GM12892 (cell line): ENCODE data around the gene TFF2.

ENCODE experiments used
- POLR2A ChIP-seq: IDR thresholded peaks from 2 replicates; pipeline ENCODE4 v1.6.1; 2011; ENCODE audit warnings: low read depth, low read length, control low read depth
- POLR2AphosphoS5 ChIP-seq: IDR thresholded peaks from 2 replicates; pipeline ENCODE4 v1.6.1; 2011; ENCODE audit warnings: low read depth, low read length, control low read depth
- TAF1 ChIP-seq: IDR thresholded peaks from 2 replicates; pipeline ENCODE4 v1.6.1; 2011; ENCODE audit warnings: low read depth, mild to moderate bottlenecking, control low read depth, low read length, borderline replicate concordance

GRCh38 chr21:42357307-42357706 lies 6.5 kb upstream of the TFF2 start:
- no peak for TF ChIP-seq POLR2A
- TF ChIP-seq POLR2AphosphoS5, result no peak
- TF ChIP-seq TAF1, result no peak
